Ascending aorta (tissue), 2 donors: ENCODE results near the gene IGLL5. TPM values are rescaled to one million over a fixed set of nuclear protein-coding genes. Genes with fewer than 3 reads are reported as not detected.

Experiments
- DNase-seq, 2 donors: peaks; one replicate each; pipeline ENCODE4 v3.0.0-alpha.2; 2019; ENCODE audit warnings: low spot score in 2 of 2
- H3K27ac ChIP-seq, 2 donors: fragments of 200-600 bp; sonication (generic); one replicate each; pipeline ENCODE4 v1.5.1; 2016 to 2017; ENCODE audit warnings: mild to moderate bottlenecking in 1 of 2
- H3K27me3 ChIP-seq: fragments of 200-600 bp; sonication (generic); one replicate; pipeline ENCODE4 v1.5.1; 2017
- H3K36me3 ChIP-seq, 2 donors: fragments of 200-600 bp; sonication (generic); one replicate each; pipeline ENCODE4 v1.5.1; 2016
- H3K4me1 ChIP-seq, 2 donors: fragments of 200-600 bp; sonication (generic); one replicate each; pipeline ENCODE4 v1.5.1; 2016 to 2017; ENCODE audit warnings: mild to moderate bottlenecking in 1 of 2
- H3K4me3 ChIP-seq, 2 donors: fragments of 200-600 bp; sonication (generic); one replicate each; pipeline ENCODE4 v1.5.1; 2016 to 2017; ENCODE audit warnings: mild to moderate bottlenecking in 1 of 2
- H3K9me3 ChIP-seq, 2 donors: fragments of 200-600 bp; sonication (generic); one replicate each; pipeline ENCODE4 v1.5.1; 2016
- CTCF ChIP-seq, 3 experiments: fragments of 200-600 bp in 2 of 3; fragments of 450-650 bp in 1 of 3; sonication (generic) in 2 of 3; IDR thresholded peaks; one replicate each; pipeline ENCODE4 v1.5.1; 2016 to 2019; ENCODE audit warnings: antibody characterized with exemption in 3 of 3, mild to moderate bottlenecking in 1 of 3, moderate library complexity in 1 of 3
- intact Hi-C: fragments of 100-400 bp; cut with DNase I; formaldehyde crosslinking; loops from one replicate; pipeline ENCODE4 v1.15.1; 2023
- total RNA-seq: library from RNA; depleted of rRNA; stranded (reverse); fragments of >200 nt; gene quantifications from one replicate; pipeline ENCODE4 v1.1.0, GENCODE V29; 2016

The IGLL5 gene
- total RNA-seq, 1 donor from 2014 or later, result 2.3 TPM

DNA sequence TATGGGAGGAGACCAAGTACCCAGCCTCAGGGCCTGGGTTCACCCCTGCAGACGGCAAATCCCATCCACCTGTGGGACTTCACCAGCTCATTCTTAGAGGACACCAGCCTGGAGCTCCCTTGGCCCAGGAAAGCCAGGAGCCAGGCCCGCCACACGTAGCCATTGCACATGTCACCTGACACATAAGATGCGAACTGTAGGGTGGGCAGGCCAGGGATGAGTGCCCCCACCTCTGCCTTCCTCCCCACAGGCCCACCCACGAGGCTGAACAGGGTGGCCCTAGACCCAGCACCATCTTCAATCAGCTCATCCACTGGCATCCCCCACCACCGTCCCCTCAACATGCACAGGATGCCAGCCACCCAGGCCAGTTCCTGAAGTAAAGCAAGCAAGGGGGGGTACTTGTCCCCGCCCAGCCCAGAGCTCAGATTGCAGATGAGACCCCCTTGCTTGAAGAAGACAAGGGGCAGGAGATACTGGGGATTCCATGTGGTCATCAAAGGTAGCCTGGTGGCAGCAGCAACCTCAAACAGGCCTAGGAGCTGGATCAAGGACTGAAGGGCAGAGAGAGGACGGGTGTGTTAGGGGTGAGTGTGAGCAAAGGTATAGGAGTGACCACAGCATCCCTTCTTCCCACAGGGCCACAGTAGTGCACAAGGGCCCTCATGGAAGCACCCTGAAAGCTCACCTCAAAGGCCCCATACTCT lies 45.6 kb downstream of the IGLL5 start:
- H3K4me1 ChIP-seq, result no peaks in the 10 kb centered on the region
- no peak for TF ChIP-seq CTCF (IDR thresholded peaks at IDR 0.05)
- no peak for DNase-seq
- intact Hi-C loops, result no loop called here
- H3K9me3 ChIP-seq, result no peaks in the 10 kb centered on the region
- H3K4me3 ChIP-seq, result no peak overlapping the region
- H3K36me3 ChIP-seq, result no peaks in the 10 kb centered on the region
- no peak overlapping the region for H3K27ac ChIP-seq
- H3K27me3 ChIP-seq, result no peaks in the 10 kb centered on the region

- no peak for DNase-seq
- intact Hi-C loops, result no loop called here
- Histone ChIP-seq H3K27ac (no peak overlapping the region), H3K36me3 (no peaks in the 10 kb centered on the region), H3K27me3 (no peaks in the 10 kb centered on the region), H3K4me3 (no peak overlapping the region), H3K9me3 (no peaks in the 10 kb centered on the region), H3K4me1 (no peaks in the 10 kb centered on the region)
- no peak for TF ChIP-seq CTCF (IDR thresholded peaks at IDR 0.05)
Measured at GRCh38 chr22:22933807-22934542, 46.4 kb downstream of the IGLL5 start.

DNA sequence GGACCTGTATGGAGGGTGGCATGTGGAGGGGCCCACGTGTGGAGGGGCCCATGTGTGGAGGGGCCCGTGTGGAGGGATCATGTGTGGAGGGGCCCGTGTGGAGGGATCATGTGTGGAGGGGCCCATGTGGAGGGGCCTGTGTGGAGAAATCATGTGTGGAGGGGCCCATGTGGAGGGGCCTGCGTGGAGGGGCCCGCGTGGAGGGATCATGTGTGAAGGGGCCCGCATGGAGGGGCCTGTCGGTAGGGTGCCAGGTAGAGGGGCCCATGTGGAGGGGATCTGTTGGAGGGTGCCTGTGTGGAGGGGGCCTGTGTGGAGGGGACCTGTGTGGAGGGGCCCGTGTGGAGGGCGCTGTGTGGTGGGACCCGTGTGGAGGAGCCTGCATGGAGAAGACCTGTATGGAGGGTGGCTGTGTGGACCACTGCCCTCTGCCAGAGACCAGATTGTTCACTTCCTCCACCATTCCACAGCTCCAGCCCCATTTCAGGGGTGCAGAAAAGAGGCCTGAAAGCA lies 47.0 kb downstream of the IGLL5 start:
- DNase-seq, result no peak

GRCh38 chr22:22935056-22935545 lies 47.5 kb downstream of the IGLL5 start:
- no peaks in the 10 kb centered on the region for H3K36me3 ChIP-seq
- intact Hi-C loops, result no loop called here
- no peak overlapping the region for H3K4me3 ChIP-seq
- no peak overlapping the region for H3K27ac ChIP-seq
- H3K27me3 ChIP-seq, result no peaks in the 10 kb centered on the region
- no peaks in the 10 kb centered on the region for H3K9me3 ChIP-seq
- no peak for TF ChIP-seq CTCF (IDR thresholded peaks at IDR 0.05)
- H3K4me1 ChIP-seq, result no peaks in the 10 kb centered on the region
- no peak for DNase-seq

More for the DNA sequence above, 47.0 kb downstream of the IGLL5 start:
- Histone ChIP-seq H3K4me1 (no peaks in the 10 kb centered on the region), H3K4me3 (no peak overlapping the region), H3K36me3 (no peaks in the 10 kb centered on the region), H3K9me3 (no peaks in the 10 kb centered on the region), H3K27ac (no peak overlapping the region), H3K27me3 (no peaks in the 10 kb centered on the region)
- intact Hi-C loops, result no loop called here
- TF ChIP-seq CTCF (IDR thresholded peaks at IDR 0.05), result no peak

DNA sequence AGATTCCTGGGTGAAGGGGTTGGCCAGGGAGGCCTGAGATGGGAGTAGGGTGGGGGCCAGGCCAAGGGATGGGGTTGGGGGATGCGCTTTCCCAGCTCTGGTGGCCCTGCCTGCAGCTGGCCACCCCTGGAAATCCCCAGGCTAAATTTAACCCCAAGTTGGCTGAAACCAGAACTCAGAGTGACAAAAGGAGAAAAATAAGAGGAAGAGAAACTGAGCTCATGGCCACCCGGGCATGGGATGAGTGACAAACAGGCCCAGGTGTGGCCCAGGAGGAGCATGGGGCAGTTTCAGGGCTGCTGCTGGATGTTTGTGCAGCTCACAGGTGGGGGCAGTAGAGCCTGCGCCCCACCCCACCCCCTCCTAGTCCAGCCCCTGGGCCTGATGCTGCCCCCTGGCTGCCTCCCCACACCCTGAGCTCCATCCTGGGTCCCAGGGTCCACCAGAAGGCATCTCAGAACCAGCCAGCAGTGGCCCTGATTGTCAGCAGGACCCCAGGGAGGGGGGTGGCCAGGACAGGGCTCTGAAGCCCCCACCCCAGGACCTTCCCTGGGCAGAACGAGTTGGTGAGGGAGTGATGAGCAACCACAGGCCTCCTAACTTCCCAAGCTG lies 48.0 kb downstream of the IGLL5 start:
- no peak for DNase-seq
- intact Hi-C loops, result no loop called here

More for the DNA sequence above, 48.0 kb downstream of the IGLL5 start:
- no peak overlapping the region for H3K4me3 ChIP-seq
- no peak for TF ChIP-seq CTCF (IDR thresholded peaks at IDR 0.05)
- H3K27ac ChIP-seq, result no peak overlapping the region
- H3K27me3 ChIP-seq, result no peaks in the 10 kb centered on the region
- H3K4me1 ChIP-seq, result no peaks in the 10 kb centered on the region
- H3K36me3 ChIP-seq, result no peaks in the 10 kb centered on the region
- H3K9me3 ChIP-seq, result no peaks in the 10 kb centered on the region
